ENCODE results near the gene CCM2L.

GRCh38 chr20:31979713-31980426, 30.4 kb upstream of the CCM2L start:
- TF ChIP-seq CTCF (optimal IDR thresholded peaks at IDR 0.05 in 1 of 3, IDR thresholded peaks at IDR 0.05 in 1 of 3, conservative IDR thresholded peaks at IDR 0.05 in 1 of 3; ENCODE audit: extremely low read depth in 1 of 3, insufficient read depth in 2 of 3, low read length in 3 of 3), result no peak
- TF ChIP-seq EZH2 (IDR thresholded peaks at IDR 0.05; ENCODE audit: low read length), result no peak
